ENCODE results near the gene LAG3.

Gene LAG3

DNA sequence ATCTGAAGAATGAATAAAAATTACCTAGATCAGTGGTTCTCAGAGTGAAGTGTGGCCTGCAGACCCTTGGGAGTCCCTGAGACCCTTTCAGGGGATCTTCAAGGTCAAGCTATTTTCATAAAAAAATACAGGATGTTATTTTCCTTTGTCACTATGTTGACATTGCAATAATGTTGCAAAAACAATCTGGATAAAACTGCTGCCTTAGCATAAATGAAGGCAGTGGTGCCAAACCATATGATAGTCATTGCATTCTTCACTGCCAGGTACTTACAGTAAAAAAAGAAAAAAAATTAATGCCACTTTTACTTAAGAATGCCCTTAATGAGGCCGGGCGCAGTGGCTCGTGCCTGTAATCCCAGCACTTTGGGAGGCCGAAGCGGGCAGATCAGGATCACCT lies 15.0 kb downstream of the LAG3 start:
- no peak for DNase-seq (ENCODE audit: low read depth in 1 of 2, low spot score in 1 of 2)

DNA sequence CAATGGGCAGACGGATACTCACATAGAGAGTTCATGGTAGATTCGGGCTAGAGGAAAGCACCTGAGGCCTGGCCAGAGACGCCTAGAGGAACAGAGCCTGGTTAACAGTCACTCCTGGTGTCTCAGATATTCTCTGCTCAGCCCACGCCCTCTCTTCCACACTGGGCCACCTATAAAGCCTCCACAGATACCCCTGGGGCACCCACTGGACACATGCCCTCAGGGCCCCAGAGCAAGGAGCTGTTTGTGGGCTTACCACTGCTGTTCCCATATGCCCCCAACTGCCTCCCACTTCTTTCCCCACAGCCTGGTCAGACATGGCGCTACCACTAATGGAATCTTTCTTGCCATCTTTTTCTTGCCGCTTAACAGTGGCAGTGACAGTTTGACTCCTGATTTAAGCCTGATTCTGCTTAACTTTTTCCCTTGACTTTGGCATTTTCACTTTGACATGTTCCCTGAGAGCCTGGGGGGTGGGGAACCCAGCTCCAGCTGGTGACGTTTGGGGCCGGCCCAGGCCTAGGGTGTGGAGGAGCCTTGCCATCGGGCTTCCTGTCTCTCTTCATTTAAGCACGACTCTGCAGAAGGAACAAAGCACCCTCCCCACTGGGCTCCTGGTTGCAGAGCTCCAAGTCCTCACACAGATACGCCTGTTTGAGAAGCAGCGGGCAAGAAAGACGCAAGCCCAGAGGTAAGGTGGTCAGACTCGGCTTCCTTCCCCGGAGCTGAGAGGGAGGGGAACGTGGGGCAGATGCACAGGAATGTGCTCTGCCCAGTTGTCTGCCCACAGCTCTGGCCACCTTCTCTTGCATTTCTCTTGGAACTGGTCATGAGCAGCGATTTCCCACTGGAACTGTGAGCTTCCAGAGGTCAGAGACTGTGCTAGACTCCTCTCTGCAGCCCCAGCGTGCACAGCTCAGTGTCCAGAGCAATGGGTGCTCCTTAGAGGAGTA lies 16.9 kb downstream of the LAG3 start, which contains the start of gene CD4:
CD4 (plus strand) TSS at position 557 of the 953 bp plus-strand sequence. CDS start 10,611 bp downstream, outside the sequence.
- DNase-seq (ENCODE audit: low read depth in 1 of 2, low spot score in 1 of 2) = peak; percentile 43 to 51

DNA sequence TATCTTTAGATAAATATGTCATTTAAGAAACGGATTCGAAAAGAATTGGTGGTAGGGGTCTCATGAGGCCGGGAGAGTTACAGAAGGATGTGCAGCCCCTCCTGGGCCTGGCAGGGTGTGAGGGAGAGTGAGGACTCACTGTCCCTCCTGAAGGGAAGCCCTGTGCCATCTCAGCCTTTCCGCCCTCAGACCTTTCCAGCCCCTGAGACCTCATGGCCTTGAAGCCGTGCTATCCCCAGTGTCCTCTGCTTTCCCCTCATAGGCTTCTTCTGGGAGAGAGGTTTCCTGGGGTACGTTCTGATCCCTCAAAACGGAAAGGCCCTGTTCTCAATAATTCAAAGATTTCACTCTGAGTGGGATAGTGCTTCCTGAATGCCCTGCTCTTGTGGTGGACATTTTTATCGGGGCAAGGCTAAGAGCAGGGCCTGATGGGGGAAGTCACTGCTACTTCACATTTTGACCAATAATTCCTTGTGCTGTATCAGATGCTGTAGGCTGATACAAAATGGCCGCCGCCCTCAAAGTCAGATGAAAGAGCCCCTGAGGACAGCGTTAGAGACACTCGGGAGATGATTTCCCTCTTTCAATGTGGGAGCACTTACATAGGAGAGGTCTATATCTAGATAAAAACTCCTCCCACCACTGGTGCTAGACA lies 18.3 kb downstream of the LAG3 start:
- DNase-seq (ENCODE audit: low read depth in 1 of 2, low spot score in 1 of 2) = no peak

DNA sequence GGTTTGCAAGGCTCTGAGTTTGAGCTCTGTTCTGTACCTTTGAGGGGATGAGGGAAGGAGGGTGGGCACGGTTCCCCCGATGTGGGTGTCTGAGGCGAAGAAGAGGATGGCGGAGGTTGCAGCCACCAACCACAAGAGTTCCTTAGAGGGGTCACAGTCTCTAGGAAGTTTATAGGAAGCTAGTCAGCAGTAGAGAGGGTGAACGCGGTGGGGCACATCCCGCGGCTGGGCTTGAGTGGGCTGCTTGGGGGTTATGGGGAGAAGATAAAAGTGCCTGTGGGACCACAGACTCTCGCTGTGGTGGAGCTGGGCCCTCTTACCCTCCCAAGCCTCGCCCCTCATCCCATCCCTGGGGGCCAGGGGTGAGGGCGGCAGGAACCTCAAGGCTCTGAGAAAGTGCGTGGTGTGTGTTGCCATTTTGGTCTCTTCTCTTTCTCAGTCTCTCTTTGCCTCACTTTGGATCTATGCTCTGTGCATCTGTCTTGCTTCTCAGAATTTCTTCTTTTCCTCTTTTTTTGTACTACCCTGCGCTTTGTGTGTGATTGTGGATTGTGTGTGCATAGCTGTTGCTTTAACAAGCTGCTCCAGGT lies 19.7 kb downstream of the LAG3 start:
- DNase-seq (ENCODE audit: low read depth in 1 of 2, low spot score in 1 of 2) = no peak

GRCh38 chr12:6792522-6793201 lies 20.3 kb downstream of the LAG3 start:
- DNase-seq (ENCODE audit: low read depth in 1 of 2, low spot score in 1 of 2) = no peak

DNA sequence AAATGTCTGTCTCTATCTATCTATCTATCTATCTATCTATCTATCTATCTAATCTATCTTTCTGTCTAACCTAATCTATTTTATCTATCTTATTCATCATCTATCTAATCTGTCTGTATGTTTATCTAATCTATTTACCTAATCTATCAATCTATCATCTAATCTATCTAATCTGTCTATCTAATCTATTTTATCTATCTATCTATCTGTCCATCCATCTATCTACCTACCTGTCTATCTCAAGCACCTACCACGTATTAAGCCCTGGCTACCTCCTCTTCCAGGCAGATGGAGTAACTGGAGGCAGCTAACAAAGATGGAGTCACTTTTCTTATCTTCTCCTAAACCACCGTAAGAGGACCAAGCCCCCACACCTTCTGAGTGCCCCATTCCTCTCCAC lies 22.8 kb downstream of the LAG3 start:
- DNase-seq (ENCODE audit: low read depth in 1 of 2, low spot score in 1 of 2) = no peak

GRCh38 chr12:6796576-6796975 lies 24.3 kb downstream of the LAG3 start:
- DNase-seq (ENCODE audit: low read depth in 1 of 2, low spot score in 1 of 2) = no peak

- no peak for DNase-seq (ENCODE audit: low read depth in 1 of 2, low spot score in 1 of 2)
These were observed 26.8 kb downstream of the LAG3 start for GRCh38 chr12:6799147-6799546.

- DNase-seq (ENCODE audit: low read depth in 1 of 2, low spot score in 1 of 2) = no peak
These were observed 34.9 kb downstream of the LAG3 start for GRCh38 chr12:6807170-6807569.

GRCh38 chr12:6809056-6809455 lies 36.7 kb downstream of the LAG3 start:
- DNase-seq (ENCODE audit: low read depth in 1 of 2, low spot score in 1 of 2) = no peak

DNA sequence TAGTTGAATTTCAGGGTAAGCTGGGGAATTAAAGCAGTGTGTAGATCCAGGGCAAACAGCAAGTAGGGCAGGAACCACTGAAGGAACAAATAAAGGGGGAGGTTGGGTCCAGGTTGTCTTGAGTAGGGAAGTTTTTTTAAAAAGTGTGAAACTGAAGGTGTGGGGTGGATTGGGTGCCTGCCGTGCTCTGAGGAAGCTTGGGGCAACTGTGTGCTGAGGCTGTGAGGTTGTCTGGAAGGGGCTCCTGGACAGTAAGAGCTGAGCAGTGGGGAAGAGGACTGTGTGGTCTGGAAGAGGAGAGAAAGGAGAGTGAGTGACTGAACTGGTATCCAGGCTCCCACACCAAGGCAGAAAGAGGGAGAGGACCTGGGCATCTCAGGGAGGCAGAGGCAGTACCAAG lies 38.4 kb downstream of the LAG3 start:
- no peak for DNase-seq (ENCODE audit: low read depth in 1 of 2, low spot score in 1 of 2)

DNA sequence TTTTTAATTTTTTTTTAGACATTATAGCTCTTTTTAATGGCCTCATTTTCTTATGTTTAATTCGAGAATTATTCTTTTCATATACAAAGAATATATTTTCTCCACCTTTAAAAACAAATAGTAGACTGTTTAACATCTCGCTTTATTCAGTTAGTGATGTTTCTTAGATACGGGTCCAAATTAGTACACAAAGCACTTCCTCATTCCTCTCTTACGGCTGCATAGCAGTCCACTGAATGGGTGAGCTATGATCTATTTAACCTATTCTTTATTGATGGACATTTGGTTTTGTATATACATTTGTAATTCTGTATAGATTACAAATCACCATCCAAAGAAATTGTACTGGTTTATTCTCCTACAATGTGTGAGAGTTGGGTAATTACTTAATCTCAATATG lies 41.0 kb downstream of the LAG3 start:
- no peak for DNase-seq (ENCODE audit: low read depth in 1 of 2, low spot score in 1 of 2)

DNA sequence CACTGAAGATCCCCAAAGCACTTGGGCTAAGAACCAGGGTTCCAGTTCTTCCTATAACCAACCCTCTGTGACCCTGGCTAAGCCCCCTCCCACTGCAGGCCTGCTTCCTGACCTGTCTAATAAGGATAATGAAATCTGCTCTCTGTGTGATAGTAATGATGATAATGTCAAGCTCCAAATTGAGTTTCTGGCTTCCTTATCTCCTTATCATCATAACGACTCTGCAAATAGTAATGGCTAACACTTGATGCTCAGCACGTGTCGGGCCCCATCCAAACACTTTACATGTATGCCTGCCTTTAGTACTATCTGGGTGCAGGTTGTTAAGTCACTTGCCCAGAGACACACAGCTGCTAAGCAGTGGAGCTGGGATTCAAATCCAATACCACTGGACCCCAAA lies 44.3 kb downstream of the LAG3 start:
- no peak for DNase-seq (ENCODE audit: low read depth in 1 of 2, low spot score in 1 of 2)

DNA sequence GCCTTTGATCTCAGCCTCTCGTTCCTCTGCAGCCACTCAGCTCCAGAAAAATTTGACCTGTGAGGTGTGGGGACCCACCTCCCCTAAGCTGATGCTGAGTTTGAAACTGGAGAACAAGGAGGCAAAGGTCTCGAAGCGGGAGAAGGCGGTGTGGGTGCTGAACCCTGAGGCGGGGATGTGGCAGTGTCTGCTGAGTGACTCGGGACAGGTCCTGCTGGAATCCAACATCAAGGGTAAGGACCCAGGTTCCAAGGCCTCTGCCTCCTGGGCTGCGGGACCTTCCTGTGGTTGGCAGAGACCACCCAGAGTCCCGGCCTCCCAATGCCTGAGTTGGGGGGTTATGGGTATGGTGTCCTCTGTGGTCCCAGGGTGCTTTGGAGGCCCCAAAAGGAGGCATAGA lies 44.8 kb downstream of the LAG3 start:
- no peak for DNase-seq (ENCODE audit: low read depth in 1 of 2, low spot score in 1 of 2)

- no peak for DNase-seq (ENCODE audit: low read depth in 1 of 2, low spot score in 1 of 2)
These were observed 45.4 kb downstream of the LAG3 start for GRCh38 chr12:6817662-6818157.

GRCh38 chr12:6818222-6818621 lies 45.9 kb downstream of the LAG3 start:
- no peak for DNase-seq (ENCODE audit: low read depth in 1 of 2, low spot score in 1 of 2)

- no peak for DNase-seq (ENCODE audit: low read depth in 1 of 2, low spot score in 1 of 2)
These were observed 46.3 kb downstream of the LAG3 start for GRCh38 chr12:6818645-6819044.

- no peak for DNase-seq (ENCODE audit: low read depth in 1 of 2, low spot score in 1 of 2)
These were observed 47.0 kb downstream of the LAG3 start for GRCh38 chr12:6819106-6820030.

DNA sequence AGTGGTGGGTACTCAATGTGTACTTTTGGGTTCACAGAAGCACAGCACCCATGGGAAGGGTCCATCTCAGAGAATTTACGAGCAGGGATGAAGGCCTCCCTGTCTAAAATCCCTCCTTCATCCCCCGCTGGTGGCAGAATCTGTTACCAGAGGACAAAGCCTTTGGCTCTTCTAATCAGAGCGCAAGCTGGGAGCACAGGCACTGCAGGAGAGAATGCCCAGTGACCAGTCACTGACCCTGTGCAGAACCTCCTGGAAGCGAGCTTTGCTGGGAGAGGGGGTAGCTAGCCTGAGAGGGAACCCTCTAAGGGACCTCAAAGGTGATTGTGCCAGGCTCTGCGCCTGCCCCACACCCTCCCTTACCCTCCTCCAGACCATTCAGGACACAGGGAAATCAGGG lies 47.8 kb downstream of the LAG3 start:
- no peak for DNase-seq (ENCODE audit: low read depth in 1 of 2, low spot score in 1 of 2)

All from activated T-helper 1 cell treated with anti-CD3 and anti-CD28 coated beads, Interleukin-2, amount 50 U/mL, for 16 hours (primary cell).